MCF 10A (cell line): Measurements from ENCODE around the gene STOM. TPM values are rescaled to one million over a fixed set of nuclear protein-coding genes. Genes with fewer than 3 reads are reported as not detected.
A peak's percentile ranks its signal among the peaks of the same experiment; 100 is the strongest.

Source experiments
- BruUV-seq: library from RNA; stranded (reverse); fragments of 400-500 nt; replicated peaks from 2 replicates; lab custom pipeline; 2021; lab: Mats Ljungman, UMichigan
- CTCF ChIA-PET: fragments of 300-600 bp; sonication (Branson Sonifier 250); formaldehyde crosslinking; extraction: SDS; loops from one replicate; lab custom pipeline; 2021; ENCODE audit warnings: antibody characterized with exemption, inconsistent platforms; lab: Yijun Ruan, JAX
- POLR2A ChIA-PET: fragments of 300-600, 350-650 bp; sonication (Branson Sonifier 250); formaldehyde crosslinking; extraction: SDS; loops from one replicate; lab custom pipeline; 2020; ENCODE audit warnings: antibody characterized with exemption, inconsistent platforms; lab: Yijun Ruan, JAX
- DNase-seq: peaks from one replicate; pipeline ENCODE4 v3.0.0-alpha.2; 2018; ENCODE audit not compliant: unreplicated experiment
- H3K27ac Mint-ChIP-seq: one replicate; pipeline ENCODE4 v1.8.0; 2022; ENCODE audit warnings: mild to moderate bottlenecking, low read depth, mixed read lengths; ENCODE audit not compliant: unreplicated experiment
- H3K27me3 Mint-ChIP-seq: one replicate; pipeline ENCODE4 v1.8.0; 2022; ENCODE audit warnings: mixed read lengths; ENCODE audit not compliant: insufficient read depth, unreplicated experiment
- H3K36me3 Mint-ChIP-seq: one replicate; pipeline ENCODE4 v1.8.0; 2022; ENCODE audit warnings: mild to moderate bottlenecking, moderate library complexity, mixed read lengths; ENCODE audit not compliant: insufficient read depth, unreplicated experiment
- H3K4me1 Mint-ChIP-seq: one replicate; pipeline ENCODE4 v1.8.0; 2022; ENCODE audit warnings: mixed read lengths; ENCODE audit not compliant: insufficient read depth, unreplicated experiment
- H3K4me3 Mint-ChIP-seq: one replicate; pipeline ENCODE4 v1.8.0; 2022; ENCODE audit warnings: mild to moderate bottlenecking, moderate library complexity, mixed read lengths; ENCODE audit not compliant: unreplicated experiment
- H3K9me3 Mint-ChIP-seq: one replicate; pipeline ENCODE4 v1.8.0; 2022; ENCODE audit warnings: mixed read lengths; ENCODE audit not compliant: unreplicated experiment
- CTCF ChIP-seq: fragments of 200-600 bp; IDR thresholded peaks from one replicate; pipeline ENCODE4 v1.8.0; 2022; ENCODE audit warnings: antibody characterized with exemption, mild to moderate bottlenecking; ENCODE audit not compliant: unreplicated experiment
- intact Hi-C: fragments of 100-400 bp; cut with micrococcal nuclease; formaldehyde crosslinking; loops from 2 replicates; pipeline ENCODE4 v1.14.1; 2022
- total RNA-seq: library from RNA; stranded (reverse); gene quantifications from 2 replicates; pipeline ENCODE4 v1.2.3, GENCODE V29; 2022

STOM gene
- total RNA-seq, 1 experiment from 2014 or later, result 231 TPM

GRCh38 chr9:121319383-121319780, 50.7 kb downstream of the STOM start:
- BruUV-seq, result no TSS peak
- H3K4me1 Mint-ChIP-seq, result peaks cover 38% of the 10 kb centered on the region
- ChIA-PET CTCF (interaction anchor here (0.5 to 6.5 kb wide), 66 partner anchors 8 to 545 kb away, joined by 3 to 152 read pairs (median 5); partner anchors contain the start of genes GSN and RAB14), POLR2A (interaction anchor here (0.6 to 6.8 kb wide), 14 partner anchors 13 to 119 kb away, joined by 3 to 96 read pairs (median 5); partner anchors contain the start of genes GSN and RAB14)
- H3K27ac Mint-ChIP-seq, result peak overlapping the region; percentile 25
- intact Hi-C loops, result no loop called here
- no peak for TF ChIP-seq CTCF
- no peak overlapping the region for H3K4me3 Mint-ChIP-seq
- no peak for DNase-seq
- no peaks in the 10 kb centered on the region for H3K27me3 Mint-ChIP-seq
- H3K9me3 Mint-ChIP-seq, result no peaks in the 10 kb centered on the region
- H3K36me3 Mint-ChIP-seq, result peaks cover 44% of the 10 kb centered on the region

DNA sequence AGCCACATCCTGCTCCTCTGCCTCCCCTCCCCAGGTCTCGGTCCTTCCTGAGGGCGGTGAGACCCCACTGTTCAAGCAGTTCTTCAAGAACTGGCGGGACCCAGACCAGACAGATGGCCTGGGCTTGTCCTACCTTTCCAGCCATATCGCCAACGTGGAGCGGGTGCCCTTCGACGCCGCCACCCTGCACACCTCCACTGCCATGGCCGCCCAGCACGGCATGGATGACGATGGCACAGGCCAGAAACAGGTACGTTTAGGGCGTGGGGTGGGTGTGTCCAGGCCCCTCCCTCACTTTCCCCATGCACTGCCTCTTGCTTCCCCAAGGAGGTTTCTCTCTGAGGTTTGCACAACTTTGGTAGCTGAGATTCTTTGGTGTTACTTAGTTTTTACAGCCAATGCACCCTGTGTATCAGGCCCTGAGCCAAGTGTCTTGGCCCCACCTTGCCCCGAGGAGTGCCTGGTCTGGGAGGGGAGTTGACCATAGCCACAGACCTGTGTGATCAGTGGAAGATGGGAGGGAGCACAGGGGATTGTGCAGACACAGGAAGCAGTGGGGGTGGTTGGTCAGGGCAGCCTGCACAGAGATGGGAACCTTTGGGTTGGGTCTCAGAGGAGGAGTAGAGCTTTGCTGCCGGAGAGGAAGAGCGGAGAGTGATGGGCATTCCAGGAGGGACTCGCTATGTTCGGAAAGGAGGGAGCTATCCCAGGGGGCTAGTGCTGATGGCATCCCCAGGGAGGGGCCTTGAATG, 51.2 kb downstream of the STOM start:
- CTCF ChIA-PET, result interaction anchor here (0.6 to 6.5 kb wide), 44 partner anchors 9 to 546 kb away, joined by 3 to 152 read pairs (median 8); partner anchors contain the start of genes GSN and RAB14
- Mint-ChIP-seq H3K27me3 (no peaks in the 10 kb centered on the region), H3K27ac (peak overlapping the region; percentile 25)

DNA sequence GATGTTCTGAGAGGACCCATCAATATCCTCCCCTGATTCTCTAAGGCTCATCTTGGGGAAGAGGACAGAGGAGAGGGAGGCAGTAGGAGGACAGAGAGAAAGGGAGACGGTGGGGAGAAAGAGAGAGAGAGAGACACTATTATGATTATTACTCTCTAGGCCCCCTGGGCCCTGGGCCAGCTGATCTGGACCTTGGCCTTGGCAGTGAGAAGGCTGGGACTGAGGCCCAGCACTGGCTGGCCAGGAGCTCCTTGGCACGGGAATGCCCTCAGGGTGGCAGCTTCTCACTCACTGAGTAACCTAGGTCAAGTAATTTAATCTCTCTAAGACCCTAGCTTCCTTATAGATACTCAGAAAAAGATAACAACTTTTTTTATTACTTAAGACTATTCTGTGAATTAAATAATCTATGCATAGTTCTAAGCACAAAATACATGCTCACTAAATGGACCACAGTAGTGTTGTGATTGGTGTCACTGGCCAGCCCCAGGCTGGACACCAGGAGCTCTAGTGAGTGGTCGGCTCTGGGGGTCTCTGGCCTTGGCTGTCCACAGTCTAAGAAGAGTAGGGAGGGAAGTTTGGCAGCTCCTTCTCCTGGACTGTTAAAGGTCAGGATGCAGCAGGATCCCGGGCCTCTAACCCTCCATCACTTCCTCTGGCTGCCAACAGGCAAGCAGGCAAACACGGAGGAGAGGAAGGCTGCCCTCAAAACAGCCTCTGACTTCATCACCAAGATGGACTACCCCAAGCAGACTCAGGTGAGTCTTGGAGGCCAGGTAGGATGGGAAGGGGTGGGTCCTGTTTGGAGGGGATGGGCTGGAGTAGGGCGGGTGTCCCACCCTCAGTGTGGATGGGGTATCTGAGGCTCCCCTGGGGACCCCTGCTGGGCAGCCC, 52.1 kb downstream of the STOM start:
- CTCF ChIA-PET, result interaction anchor here (0.7 to 6.5 kb wide), 15 partner anchors 19 to 699 kb away, joined by 3 to 152 read pairs (median 6); partner anchors contain the start of genes GSN and RAB14
- DNase-seq, result peak; percentile 31
- peak overlapping the region; percentile 19 for H3K27ac Mint-ChIP-seq
- H3K36me3 Mint-ChIP-seq, result peaks cover 39% of the 10 kb centered on the region
- intact Hi-C loops, result no loop called here
- H3K4me1 Mint-ChIP-seq, result peaks cover 34% of the 10 kb centered on the region
- BruUV-seq, result no TSS peak
- H3K4me3 Mint-ChIP-seq, result no peak overlapping the region
- TF ChIP-seq CTCF, result no peak
- no peaks in the 10 kb centered on the region for H3K9me3 Mint-ChIP-seq
- POLR2A ChIA-PET, result interaction anchor here (0.9 to 6.8 kb wide), 5 partner anchors 29 to 86 kb away, joined by 3 to 96 read pairs (median 4); no protein-coding TSS in a partner anchor
- no peaks in the 10 kb centered on the region for H3K27me3 Mint-ChIP-seq

More for the DNA sequence above, 51.2 kb downstream of the STOM start:
- BruUV-seq, result no TSS peak
- no peak for TF ChIP-seq CTCF
- POLR2A ChIA-PET, result interaction anchor here (0.9 to 6.8 kb wide), 8 partner anchors 13 to 84 kb away, joined by 3 to 96 read pairs (median 9); no protein-coding TSS in a partner anchor
- Mint-ChIP-seq H3K9me3 (no peaks in the 10 kb centered on the region), H3K36me3 (peaks cover 42% of the 10 kb centered on the region), H3K4me3 (no peak overlapping the region), H3K4me1 (peaks cover 38% of the 10 kb centered on the region)
- intact Hi-C loops, result no loop called here
- peak; percentile 19 for DNase-seq
